H1 (cell line): ENCODE data around the gene ERCC1. TPM values are rescaled to one million over a fixed set of nuclear protein-coding genes. Genes with fewer than 3 reads are reported as not detected.

Experiments used
- CHD7 ChIP-seq: fragments of 300-600 bp; sonication (generic); IDR thresholded peaks from 2 replicates; pipeline ENCODE4 v1.7.1; 2012; ENCODE audit warnings: low read length, moderate library complexity, mild to moderate bottlenecking, inconsistent platforms; ENCODE audit not compliant: insufficient replicate concordance
- FOSL1 ChIP-seq: IDR thresholded peaks from 2 replicates; pipeline ENCODE4 v1.6.1; 2011; ENCODE audit warnings: mild to moderate bottlenecking, low read depth, low read length, moderate library complexity; ENCODE audit not compliant: insufficient read depth
- NRF1 ChIP-seq: IDR thresholded peaks from 2 replicates; pipeline ENCODE4 v1.6.1; 2011; ENCODE audit warnings: mild to moderate bottlenecking, low read depth, low read length, improper control_type of control experiment
- polyA plus RNA-seq, 7 experiments: library from polyadenylated mRNA; depleted of rRNA in 3 of 7; stranded (reverse) in 5 of 7; unstranded in 2 of 7; fragments of >200 nt in 5 of 7; fragments of 200-250 nt in 2 of 7; gene quantifications; 1 replicate in 5 of 7; 2 replicates in 1 of 7; 4 replicates in 1 of 7; pipeline versions ENCODE4 v1.2.1 to v1.2.3, GENCODE V29; 2011 to 2013; ENCODE audit warnings: missing spikeins in 2 of 7, mixed read lengths in 2 of 7
- total RNA-seq: library from RNA; stranded (reverse); fragmentation: NEBNext Ultra II Directional; extraction: Animal tissue kit (Norgen Biotek cat#: 25700); gene quantifications from 2 replicates; pipeline ENCODE4 v1.2.1, GENCODE V29; 2021

The ERCC1 gene
- total and polyA plus RNA-seq, 2 of the 8 experiments (the other 6 are each of a cell fraction or from before 2014, with no cell fraction given): 44.7 to 94.2 TPM

GRCh38 chr19:45467456-45468158, 43.9 kb upstream of the ERCC1 start, which contains the start of gene FOSB (continued):
- TF ChIP-seq CHD7 (no peak), NRF1 (peak; percentile 89), FOSL1 (peak; percentile 53; the same call in 1 of the 2 replicates)
